GM12892 (cell line): ENCODE results near the gene SLC25A30.

Experiments used
- POLR2A ChIP-seq: IDR thresholded peaks from 2 replicates; pipeline ENCODE4 v1.6.1; 2011; ENCODE audit warnings: low read depth, low read length, control low read depth
- POLR2AphosphoS5 ChIP-seq: IDR thresholded peaks from 2 replicates; pipeline ENCODE4 v1.6.1; 2011; ENCODE audit warnings: low read depth, low read length, control low read depth
- TAF1 ChIP-seq: IDR thresholded peaks from 2 replicates; pipeline ENCODE4 v1.6.1; 2011; ENCODE audit warnings: low read depth, mild to moderate bottlenecking, control low read depth, low read length, borderline replicate concordance

DNA sequence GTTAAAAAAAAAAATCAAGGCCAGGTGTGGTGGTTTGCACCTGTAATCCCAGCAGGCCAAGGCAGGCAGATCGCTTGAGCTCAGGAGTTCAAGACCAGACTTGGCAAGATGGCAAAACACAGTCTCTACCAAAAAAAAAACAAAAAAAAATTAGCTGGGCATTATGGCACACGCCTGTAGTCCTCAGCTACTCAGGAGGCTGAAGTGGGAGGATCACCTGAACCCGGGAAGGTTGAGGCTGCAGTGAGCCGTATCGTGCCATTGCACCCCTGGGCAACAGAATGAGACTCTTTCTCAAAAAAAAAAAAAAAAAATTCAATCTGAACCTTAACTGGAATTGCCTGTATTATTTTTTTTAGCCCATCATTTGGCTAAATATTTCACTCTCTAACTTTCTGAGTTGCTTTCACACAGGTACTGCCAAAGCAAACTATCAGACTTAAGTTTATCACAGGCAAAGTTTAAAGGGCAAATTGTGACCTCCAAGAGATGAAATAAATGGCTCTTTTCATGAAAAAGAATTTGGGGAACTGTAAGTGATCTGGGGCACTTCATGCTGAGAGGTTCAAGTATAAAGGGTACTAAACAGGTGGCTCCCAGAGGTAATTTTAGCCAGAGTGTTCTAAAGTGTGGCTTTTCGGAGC is 14.7 kb upstream of the SLC25A30 start:
- no peak for TF ChIP-seq POLR2AphosphoS5
- no peak for TF ChIP-seq POLR2A
- no peak for TF ChIP-seq TAF1
